H1 (cell line): ENCODE results near the gene TRIM31.

ENCODE experiments used
- BACH1 ChIP-seq: IDR thresholded peaks from 2 replicates; pipeline ENCODE4 v1.6.1; 2012; ENCODE audit warnings: low read length, improper control_type of control experiment
- CHD2 ChIP-seq: IDR thresholded peaks from 2 replicates; pipeline ENCODE4 v1.6.1; 2012; ENCODE audit warnings: low read length, improper control_type of control experiment
- EP300 ChIP-seq, 2 experiments: IDR thresholded peaks; 1 replicate in 1 of 2; 2 replicates in 1 of 2; pipeline ENCODE4 v1.6.1; 2011 to 2012; ENCODE audit warnings: low read depth in 2 of 2, low read length in 2 of 2, mild to moderate bottlenecking in 2 of 2, borderline replicate concordance in 1 of 2, inconsistent platforms in 1 of 2, moderate library complexity in 1 of 2
- EZH2 ChIP-seq: fragments of 200-600 bp; sonication (generic); IDR thresholded peaks from 2 replicates; pipeline ENCODE4 v1.7.1; 2012; ENCODE audit warnings: low read depth, mild to moderate bottlenecking, moderate library complexity, low read length, inconsistent platforms; ENCODE audit not compliant: severe bottlenecking
- HDAC6 ChIP-seq: IDR thresholded peaks from one replicate; pipeline ENCODE4 v1.7.1; 2012; ENCODE audit warnings: low read depth, mild to moderate bottlenecking, inconsistent platforms, low read length, moderate library complexity
- MAFK ChIP-seq: IDR thresholded peaks from 2 replicates; pipeline ENCODE4 v1.6.1; 2012; ENCODE audit warnings: low read depth, mild to moderate bottlenecking, improper control_type of control experiment, low read length
- POLR2A ChIP-seq, 2 experiments: IDR thresholded peaks; 1 replicate in 1 of 2; 2 replicates in 1 of 2; pipeline ENCODE4 v1.6.1; 2011; ENCODE audit warnings: low read depth in 2 of 2, low read length in 2 of 2, mild to moderate bottlenecking in 2 of 2; ENCODE audit errors: control extremely low read depth in 1 of 2
- POU5F1 ChIP-seq: IDR thresholded peaks from 2 replicates; pipeline ENCODE4 v1.6.1; 2011; ENCODE audit warnings: low read depth, mild to moderate bottlenecking, low read length, moderate library complexity
- SIN3A ChIP-seq, 2 experiments: IDR thresholded peaks in 1 of 2; conservative IDR thresholded peaks in 1 of 2; 2 replicates each; pipeline ENCODE4 v1.6.1; 2011 to 2012; ENCODE audit warnings: low read length in 2 of 2, improper control_type of control experiment in 1 of 2, low read depth in 1 of 2, mild to moderate bottlenecking in 1 of 2
- SP1 ChIP-seq: IDR thresholded peaks from 2 replicates; pipeline ENCODE4 v1.6.1; 2011; ENCODE audit warnings: low read depth, low read length
- TF ChIP-seq, protein P1 (sequence below): fragments of 300-600 bp; sonication (generic); IDR thresholded peaks from 2 replicates; pipeline ENCODE4 v1.7.1; 2012; ENCODE audit warnings: low read length, moderate library complexity, mild to moderate bottlenecking, inconsistent platforms; ENCODE audit not compliant: insufficient replicate concordance

DNA sequence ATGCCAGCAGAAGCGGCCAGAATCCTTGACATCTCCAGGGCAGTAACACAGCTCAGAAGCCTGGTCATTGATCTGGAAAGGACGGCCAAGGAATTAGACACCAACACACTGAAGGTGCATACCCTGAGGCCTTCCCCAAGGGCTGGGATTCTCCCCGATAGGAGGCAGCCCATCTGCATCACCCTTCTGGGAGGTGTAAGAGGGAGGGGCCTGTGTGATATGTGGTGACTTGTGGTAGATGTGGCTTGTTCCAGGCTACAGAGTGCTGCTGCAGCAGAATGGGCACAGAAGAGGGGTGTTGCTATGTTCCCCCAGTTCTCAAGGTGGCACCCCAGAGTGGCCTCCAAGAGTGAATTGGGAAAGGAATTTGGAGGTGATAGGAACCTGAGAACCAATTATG lies 34.2 kb upstream of the TRIM31 start:
- TF ChIP-seq POU5F1 (no peak), POLR2A (IDR thresholded peaks at IDR 0.05; ENCODE audit: control extremely low read depth in 1 of 2, low read depth in 2 of 2, low read length in 2 of 2) (no peak), BACH1 (no peak), HDAC6 (no peak), EP300 (IDR thresholded peaks at IDR 0.05; ENCODE audit: borderline replicate concordance in 1 of 2, low read depth in 2 of 2, low read length in 2 of 2) (no peak), EZH2 (no peak), MAFK (no peak), SIN3A (conservative IDR thresholded peaks at IDR 0.05 in 1 of 2, IDR thresholded peaks at IDR 0.05 in 1 of 2; ENCODE audit: low read depth in 1 of 2, low read length in 2 of 2) (no peak), SP1 (no peak), CHD2 (no peak)
- TF ChIP-seq, protein P1, sequence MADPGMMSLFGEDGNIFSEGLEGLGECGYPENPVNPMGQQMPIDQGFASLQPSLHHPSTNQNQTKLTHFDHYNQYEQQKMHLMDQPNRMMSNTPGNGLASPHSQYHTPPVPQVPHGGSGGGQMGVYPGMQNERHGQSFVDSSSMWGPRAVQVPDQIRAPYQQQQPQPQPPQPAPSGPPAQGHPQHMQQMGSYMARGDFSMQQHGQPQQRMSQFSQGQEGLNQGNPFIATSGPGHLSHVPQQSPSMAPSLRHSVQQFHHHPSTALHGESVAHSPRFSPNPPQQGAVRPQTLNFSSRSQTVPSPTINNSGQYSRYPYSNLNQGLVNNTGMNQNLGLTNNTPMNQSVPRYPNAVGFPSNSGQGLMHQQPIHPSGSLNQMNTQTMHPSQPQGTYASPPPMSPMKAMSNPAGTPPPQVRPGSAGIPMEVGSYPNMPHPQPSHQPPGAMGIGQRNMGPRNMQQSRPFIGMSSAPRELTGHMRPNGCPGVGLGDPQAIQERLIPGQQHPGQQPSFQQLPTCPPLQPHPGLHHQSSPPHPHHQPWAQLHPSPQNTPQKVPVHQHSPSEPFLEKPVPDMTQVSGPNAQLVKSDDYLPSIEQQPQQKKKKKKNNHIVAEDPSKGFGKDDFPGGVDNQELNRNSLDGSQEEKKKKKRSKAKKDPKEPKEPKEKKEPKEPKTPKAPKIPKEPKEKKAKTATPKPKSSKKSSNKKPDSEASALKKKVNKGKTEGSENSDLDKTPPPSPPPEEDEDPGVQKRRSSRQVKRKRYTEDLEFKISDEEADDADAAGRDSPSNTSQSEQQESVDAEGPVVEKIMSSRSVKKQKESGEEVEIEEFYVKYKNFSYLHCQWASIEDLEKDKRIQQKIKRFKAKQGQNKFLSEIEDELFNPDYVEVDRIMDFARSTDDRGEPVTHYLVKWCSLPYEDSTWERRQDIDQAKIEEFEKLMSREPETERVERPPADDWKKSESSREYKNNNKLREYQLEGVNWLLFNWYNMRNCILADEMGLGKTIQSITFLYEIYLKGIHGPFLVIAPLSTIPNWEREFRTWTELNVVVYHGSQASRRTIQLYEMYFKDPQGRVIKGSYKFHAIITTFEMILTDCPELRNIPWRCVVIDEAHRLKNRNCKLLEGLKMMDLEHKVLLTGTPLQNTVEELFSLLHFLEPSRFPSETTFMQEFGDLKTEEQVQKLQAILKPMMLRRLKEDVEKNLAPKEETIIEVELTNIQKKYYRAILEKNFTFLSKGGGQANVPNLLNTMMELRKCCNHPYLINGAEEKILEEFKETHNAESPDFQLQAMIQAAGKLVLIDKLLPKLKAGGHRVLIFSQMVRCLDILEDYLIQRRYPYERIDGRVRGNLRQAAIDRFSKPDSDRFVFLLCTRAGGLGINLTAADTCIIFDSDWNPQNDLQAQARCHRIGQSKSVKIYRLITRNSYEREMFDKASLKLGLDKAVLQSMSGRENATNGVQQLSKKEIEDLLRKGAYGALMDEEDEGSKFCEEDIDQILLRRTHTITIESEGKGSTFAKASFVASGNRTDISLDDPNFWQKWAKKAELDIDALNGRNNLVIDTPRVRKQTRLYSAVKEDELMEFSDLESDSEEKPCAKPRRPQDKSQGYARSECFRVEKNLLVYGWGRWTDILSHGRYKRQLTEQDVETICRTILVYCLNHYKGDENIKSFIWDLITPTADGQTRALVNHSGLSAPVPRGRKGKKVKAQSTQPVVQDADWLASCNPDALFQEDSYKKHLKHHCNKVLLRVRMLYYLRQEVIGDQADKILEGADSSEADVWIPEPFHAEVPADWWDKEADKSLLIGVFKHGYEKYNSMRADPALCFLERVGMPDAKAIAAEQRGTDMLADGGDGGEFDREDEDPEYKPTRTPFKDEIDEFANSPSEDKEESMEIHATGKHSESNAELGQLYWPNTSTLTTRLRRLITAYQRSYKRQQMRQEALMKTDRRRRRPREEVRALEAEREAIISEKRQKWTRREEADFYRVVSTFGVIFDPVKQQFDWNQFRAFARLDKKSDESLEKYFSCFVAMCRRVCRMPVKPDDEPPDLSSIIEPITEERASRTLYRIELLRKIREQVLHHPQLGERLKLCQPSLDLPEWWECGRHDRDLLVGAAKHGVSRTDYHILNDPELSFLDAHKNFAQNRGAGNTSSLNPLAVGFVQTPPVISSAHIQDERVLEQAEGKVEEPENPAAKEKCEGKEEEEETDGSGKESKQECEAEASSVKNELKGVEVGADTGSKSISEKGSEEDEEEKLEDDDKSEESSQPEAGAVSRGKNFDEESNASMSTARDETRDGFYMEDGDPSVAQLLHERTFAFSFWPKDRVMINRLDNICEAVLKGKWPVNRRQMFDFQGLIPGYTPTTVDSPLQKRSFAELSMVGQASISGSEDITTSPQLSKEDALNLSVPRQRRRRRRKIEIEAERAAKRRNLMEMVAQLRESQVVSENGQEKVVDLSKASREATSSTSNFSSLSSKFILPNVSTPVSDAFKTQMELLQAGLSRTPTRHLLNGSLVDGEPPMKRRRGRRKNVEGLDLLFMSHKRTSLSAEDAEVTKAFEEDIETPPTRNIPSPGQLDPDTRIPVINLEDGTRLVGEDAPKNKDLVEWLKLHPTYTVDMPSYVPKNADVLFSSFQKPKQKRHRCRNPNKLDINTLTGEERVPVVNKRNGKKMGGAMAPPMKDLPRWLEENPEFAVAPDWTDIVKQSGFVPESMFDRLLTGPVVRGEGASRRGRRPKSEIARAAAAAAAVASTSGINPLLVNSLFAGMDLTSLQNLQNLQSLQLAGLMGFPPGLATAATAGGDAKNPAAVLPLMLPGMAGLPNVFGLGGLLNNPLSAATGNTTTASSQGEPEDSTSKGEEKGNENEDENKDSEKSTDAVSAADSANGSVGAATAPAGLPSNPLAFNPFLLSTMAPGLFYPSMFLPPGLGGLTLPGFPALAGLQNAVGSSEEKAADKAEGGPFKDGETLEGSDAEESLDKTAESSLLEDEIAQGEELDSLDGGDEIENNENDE, result no peak
